Measurements from ENCODE around the gene BAHCC1. TPM values are rescaled to one million over a fixed set of nuclear protein-coding genes. Genes with fewer than 3 reads are reported as not detected.

Gene BAHCC1
- total RNA-seq, 1 donor, result 2.0 TPM

- Histone ChIP-seq H3K4me1 (ENCODE audit: insufficient read depth, low read length) (peaks cover 7% of the 10 kb centered on the region), H3K9me3 (ENCODE audit: low read depth, low read length) (no peaks in the 10 kb centered on the region), H3K27me3 (ENCODE audit: insufficient read depth, low read length) (peaks cover 7% of the 10 kb centered on the region), H3K4me3 (ENCODE audit: low read length) (no peak overlapping the region)
Observed at GRCh38 chr17:81406117-81406953, 11.1 kb downstream of the BAHCC1 start.

- Histone ChIP-seq H3K27me3 (ENCODE audit: insufficient read depth, low read length) (no peaks in the 10 kb centered on the region), H3K9me3 (ENCODE audit: low read depth, low read length) (no peaks in the 10 kb centered on the region), H3K4me3 (ENCODE audit: low read length) (no peak overlapping the region), H3K4me1 (ENCODE audit: insufficient read depth, low read length) (peaks cover 13% of the 10 kb centered on the region)
Observed at GRCh38 chr17:81408049-81408448, 12.8 kb downstream of the BAHCC1 start.

GRCh38 chr17:81409190-81409935 is 14.1 kb downstream of the BAHCC1 start:
- H3K4me1 ChIP-seq (ENCODE audit: insufficient read depth, low read length), result peaks cover 16% of the 10 kb centered on the region
- H3K4me3 ChIP-seq (ENCODE audit: low read length), result no peak overlapping the region
- no peaks in the 10 kb centered on the region for H3K27me3 ChIP-seq (ENCODE audit: insufficient read depth, low read length)
- H3K9me3 ChIP-seq (ENCODE audit: low read depth, low read length), result no peaks in the 10 kb centered on the region

- Histone ChIP-seq H3K9me3 (ENCODE audit: low read depth, low read length) (no peaks in the 10 kb centered on the region), H3K4me3 (ENCODE audit: low read length) (no peak overlapping the region), H3K27me3 (ENCODE audit: insufficient read depth, low read length) (no peaks in the 10 kb centered on the region), H3K4me1 (ENCODE audit: insufficient read depth, low read length) (peaks cover 16% of the 10 kb centered on the region)
Observed at GRCh38 chr17:81410852-81411251, 15.6 kb downstream of the BAHCC1 start.

- Histone ChIP-seq H3K4me3 (ENCODE audit: low read length) (no peak overlapping the region), H3K27me3 (ENCODE audit: insufficient read depth, low read length) (no peaks in the 10 kb centered on the region), H3K9me3 (ENCODE audit: low read depth, low read length) (no peaks in the 10 kb centered on the region), H3K4me1 (ENCODE audit: insufficient read depth, low read length) (peaks cover 16% of the 10 kb centered on the region)
Observed at GRCh38 chr17:81411305-81411704, 16.0 kb downstream of the BAHCC1 start.

- no peak overlapping the region for H3K4me3 ChIP-seq (ENCODE audit: low read length)
- no peaks in the 10 kb centered on the region for H3K27me3 ChIP-seq (ENCODE audit: insufficient read depth, low read length)
- H3K9me3 ChIP-seq (ENCODE audit: low read depth, low read length), result no peaks in the 10 kb centered on the region
- H3K4me1 ChIP-seq (ENCODE audit: insufficient read depth, low read length), result peaks cover 16% of the 10 kb centered on the region
Observed at GRCh38 chr17:81412490-81413093, 17.3 kb downstream of the BAHCC1 start.

GRCh38 chr17:81413497-81414135 is 18.4 kb downstream of the BAHCC1 start:
- Histone ChIP-seq H3K9me3 (ENCODE audit: low read depth, low read length) (no peaks in the 10 kb centered on the region), H3K4me3 (ENCODE audit: low read length) (no peak overlapping the region), H3K4me1 (ENCODE audit: insufficient read depth, low read length) (peaks cover 16% of the 10 kb centered on the region), H3K27me3 (ENCODE audit: insufficient read depth, low read length) (no peaks in the 10 kb centered on the region)

- Histone ChIP-seq H3K4me3 (ENCODE audit: low read length) (no peak overlapping the region), H3K9me3 (ENCODE audit: low read depth, low read length) (no peaks in the 10 kb centered on the region), H3K4me1 (ENCODE audit: insufficient read depth, low read length) (peaks cover 16% of the 10 kb centered on the region), H3K27me3 (ENCODE audit: insufficient read depth, low read length) (no peaks in the 10 kb centered on the region)
Observed at GRCh38 chr17:81414756-81415516, 19.7 kb downstream of the BAHCC1 start.

- H3K4me3 ChIP-seq (ENCODE audit: low read length), result no peak overlapping the region
- H3K27me3 ChIP-seq (ENCODE audit: insufficient read depth, low read length), result no peaks in the 10 kb centered on the region
- H3K9me3 ChIP-seq (ENCODE audit: low read depth, low read length), result no peaks in the 10 kb centered on the region
- H3K4me1 ChIP-seq (ENCODE audit: insufficient read depth, low read length), result peaks cover 16% of the 10 kb centered on the region
Observed at GRCh38 chr17:81415681-81416080, 20.4 kb downstream of the BAHCC1 start.

- H3K4me3 ChIP-seq (ENCODE audit: low read length), result no peak overlapping the region
- H3K4me1 ChIP-seq (ENCODE audit: insufficient read depth, low read length), result peaks cover 16% of the 10 kb centered on the region
- H3K27me3 ChIP-seq (ENCODE audit: insufficient read depth, low read length), result no peaks in the 10 kb centered on the region
- H3K9me3 ChIP-seq (ENCODE audit: low read depth, low read length), result no peaks in the 10 kb centered on the region
Observed at GRCh38 chr17:81416612-81417011, 21.4 kb downstream of the BAHCC1 start.

- H3K4me1 ChIP-seq (ENCODE audit: insufficient read depth, low read length), result peaks cover 13% of the 10 kb centered on the region
- H3K4me3 ChIP-seq (ENCODE audit: low read length), result no peak overlapping the region
- H3K9me3 ChIP-seq (ENCODE audit: low read depth, low read length), result no peaks in the 10 kb centered on the region
- H3K27me3 ChIP-seq (ENCODE audit: insufficient read depth, low read length), result no peaks in the 10 kb centered on the region
Observed at GRCh38 chr17:81417049-81417878, 22.0 kb downstream of the BAHCC1 start.

- Histone ChIP-seq H3K4me3 (ENCODE audit: low read length) (no peak overlapping the region), H3K4me1 (ENCODE audit: insufficient read depth, low read length) (peaks cover 13% of the 10 kb centered on the region), H3K9me3 (ENCODE audit: low read depth, low read length) (no peaks in the 10 kb centered on the region), H3K27me3 (ENCODE audit: insufficient read depth, low read length) (no peaks in the 10 kb centered on the region)
Observed at GRCh38 chr17:81417879-81418709, 22.8 kb downstream of the BAHCC1 start.

GRCh38 chr17:81418710-81419318 is 23.6 kb downstream of the BAHCC1 start:
- H3K4me1 ChIP-seq (ENCODE audit: insufficient read depth, low read length), result peaks cover 10% of the 10 kb centered on the region
- no peaks in the 10 kb centered on the region for H3K27me3 ChIP-seq (ENCODE audit: insufficient read depth, low read length)
- H3K4me3 ChIP-seq (ENCODE audit: low read length), result no peak overlapping the region

More at GRCh38 chr17:81418710-81419318, 23.6 kb downstream of the BAHCC1 start:
- no peaks in the 10 kb centered on the region for H3K9me3 ChIP-seq (ENCODE audit: low read depth, low read length)

Data from mononuclear cell (primary cell).